SK-N-SH (cell line): Measurements from ENCODE around the gene RNF130. TPM values are rescaled to one million over a fixed set of nuclear protein-coding genes. Genes with fewer than 3 reads are reported as not detected.

Source experiments
- CTCF ChIA-PET: fragments of 300-600, 350-600 bp; formaldehyde crosslinking; extraction: SDS; loops from one replicate; lab custom pipeline; 2021; lab: Yijun Ruan, JAX
- POLR2A ChIA-PET: fragments of 350-600 bp; sonication (Branson Sonifier 250); formaldehyde crosslinking; extraction: SDS; loops from one replicate; lab custom pipeline; 2020; ENCODE audit warnings: antibody characterized with exemption, inconsistent platforms; lab: Yijun Ruan, JAX
- DNase-seq: peaks from one replicate; pipeline ENCODE4 v3.0.0; 2012
- H2AFZ ChIP-seq: fragments of 200-600 bp; sonication (generic); 2 replicates; pipeline ENCODE4 v1.8.1; 2016; ENCODE audit warnings: antibody characterized with exemption, mild to moderate bottlenecking, low read depth
- H3F3A ChIP-seq: fragments of 200-600 bp; sonication (generic); replicated peaks from 2 replicates; pipeline ENCODE3; 2016; ENCODE audit warnings: antibody characterized with exemption, mild to moderate bottlenecking; ENCODE audit not compliant: insufficient read depth
- H3K27ac ChIP-seq, 2 experiments: fragments of 200-500 bp in 1 of 2; fragments of 200-600 bp in 1 of 2; sonication (Bioruptor generic) in 1 of 2; sonication (generic), shearing (Covaris generic) in 1 of 2; 2 replicates each; pipeline versions ENCODE4 v1.5.1 to v1.6.1; 2014 to 2016; ENCODE audit warnings: low read depth in 2 of 2, inconsistent platforms in 1 of 2, low read length in 1 of 2, mild to moderate bottlenecking in 1 of 2, mixed read lengths in 1 of 2
- H3K27me3 ChIP-seq: fragments of 200-600 bp; sonication (generic), shearing (Covaris generic); 2 replicates; pipeline ENCODE4 v1.6.1; 2016; ENCODE audit warnings: mixed run types; ENCODE audit not compliant: insufficient read depth
- H3K36me3 ChIP-seq, 2 experiments: fragments of 200-500 bp in 1 of 2; fragments of 200-600 bp in 1 of 2; sonication (Bioruptor generic) in 1 of 2; sonication (generic) in 1 of 2; replicated peaks in 1 of 2; 2 replicates each; pipeline versions ENCODE3 to v1.5.1; 2014 to 2016; ENCODE audit warnings: low read length in 1 of 2, mild to moderate bottlenecking in 1 of 2; ENCODE audit not compliant: insufficient read depth in 2 of 2, control insufficient read depth in 1 of 2
- H3K4me1 ChIP-seq, 2 experiments: fragments of 200-500 bp in 1 of 2; fragments of 200-600 bp in 1 of 2; sonication (Bioruptor generic) in 1 of 2; sonication (generic), shearing (Covaris generic) in 1 of 2; 2 replicates each; pipeline versions ENCODE4 v1.5.1 to v1.6.1; 2014 to 2016; ENCODE audit warnings: low read depth in 1 of 2, low read length in 1 of 2, mixed run types in 1 of 2; ENCODE audit not compliant: insufficient read depth in 2 of 2, control insufficient read depth in 1 of 2
- H3K4me2 ChIP-seq: fragments of 200-600 bp; sonication (generic), shearing (Covaris generic); 2 replicates; pipeline ENCODE4 v1.6.1; 2017; ENCODE audit warnings: mixed run types
- H3K4me3 ChIP-seq, 2 experiments: fragments of 200-500 bp in 1 of 2; fragments of 200-600 bp in 1 of 2; sonication (Bioruptor generic) in 1 of 2; sonication (generic), shearing (Covaris generic) in 1 of 2; 2 replicates each; pipeline versions ENCODE4 v1.5.1 to v1.8.1; 2014 to 2016; ENCODE audit warnings: low read depth in 2 of 2, inconsistent platforms in 1 of 2, low read length in 1 of 2, mild to moderate bottlenecking in 1 of 2, mixed read lengths in 1 of 2, moderate library complexity in 1 of 2
- H3K79me2 ChIP-seq: fragments of 200-600 bp; sonication (generic); 2 replicates; pipeline ENCODE4 v1.8.1; 2017; ENCODE audit warnings: mild to moderate bottlenecking; ENCODE audit not compliant: insufficient read depth
- H3K9ac ChIP-seq: fragments of 200-600 bp; sonication (generic); 2 replicates; pipeline ENCODE4 v1.6.1; 2017; ENCODE audit warnings: mixed run types
- H3K9me2 ChIP-seq: fragments of 200-600 bp; sonication (generic); 2 replicates; pipeline ENCODE4 v1.6.1; 2017; ENCODE audit warnings: mixed run types
- H3K9me3 ChIP-seq: fragments of 200-600 bp; sonication (generic); 2 replicates; pipeline ENCODE4 v1.6.1; 2017; ENCODE audit warnings: mixed run types, mild to moderate bottlenecking, moderate library complexity
- H4K20me1 ChIP-seq: fragments of 200-600 bp; sonication (generic); 2 replicates; pipeline ENCODE4 v1.6.1; 2017; ENCODE audit warnings: mild to moderate bottlenecking, mixed run types; ENCODE audit not compliant: insufficient read depth
- CHD2 ChIP-seq: fragments of 150-350 bp; IDR thresholded peaks from 2 replicates; pipeline ENCODE4 v1.6.1; 2018; ENCODE audit warnings: low read length; ENCODE audit not compliant: partially characterized antibody
- EP300 ChIP-seq, 2 experiments: IDR thresholded peaks; 2 replicates each; pipeline versions ENCODE4 v1.4.0 to v1.6.1; 2012; ENCODE audit warnings: borderline replicate concordance in 1 of 2, low read depth in 1 of 2, low read length in 1 of 2
- FOXM1 ChIP-seq: IDR thresholded peaks from 2 replicates; pipeline ENCODE4 v1.4.0; 2012; ENCODE audit warnings: low read depth, mild to moderate bottlenecking
- GATA2 ChIP-seq: sonication (generic); formaldehyde crosslinking; IDR thresholded peaks from 2 replicates; pipeline ENCODE4 v1.5.0; 2020; ENCODE audit warnings: mild to moderate bottlenecking, missing genetic modification reagents
- JUND ChIP-seq: IDR thresholded peaks from 2 replicates; pipeline ENCODE4 v1.4.0; 2012
- RCOR1 ChIP-seq: fragments of 150-350 bp; IDR thresholded peaks from 2 replicates; pipeline ENCODE4 v1.6.1; 2017; ENCODE audit warnings: antibody characterized with exemption, low read length
- RXRA ChIP-seq: IDR thresholded peaks from 2 replicates; pipeline ENCODE4 v1.4.0; 2012; ENCODE audit warnings: low read depth, mild to moderate bottlenecking, borderline replicate concordance
- SIN3A ChIP-seq: IDR thresholded peaks from 2 replicates; pipeline ENCODE4 v1.6.1; 2012; ENCODE audit warnings: low read depth, mild to moderate bottlenecking, low read length, moderate library complexity, borderline replicate concordance
- SMC3 ChIP-seq: IDR thresholded peaks from 2 replicates; pipeline ENCODE4 v1.6.1; 2012; ENCODE audit warnings: low read depth, low read length, improper control_type of control experiment
- WGBS: methylation state at CpG from one replicate; pipeline ENCODE4 v1.1.6; 2017; ENCODE audit warnings: low lambda C conversion rate; 5-methylcytosine and 5-hydroxymethylcytosine counted together
- polyA plus RNA-seq, 3 experiments: library from polyadenylated mRNA; depleted of rRNA; stranded (reverse); fragments of >200 nt; gene quantifications; 2 replicates each; pipeline ENCODE4 v1.2.3, GENCODE V29; 2012
- TF ChIP-seq, protein P1 (sequence below): fragments of 150-350 bp; IDR thresholded peaks from 2 replicates; pipeline ENCODE4 v1.6.1; 2016; ENCODE audit warnings: mild to moderate bottlenecking, low read depth, low read length
- TF ChIP-seq, protein P2 (sequence below): IDR thresholded peaks from 2 replicates; pipeline ENCODE4 v1.4.0; 2012; ENCODE audit warnings: low read depth
- TF ChIP-seq, protein P3 (sequence below): fragments of 150-350 bp; IDR thresholded peaks from 2 replicates; pipeline ENCODE4 v1.6.1; 2017; ENCODE audit warnings: antibody characterized with exemption, low read length, low read depth, borderline replicate concordance
- TF ChIP-seq, protein P4 (sequence below): IDR thresholded peaks from 2 replicates; pipeline ENCODE4 v1.4.0; 2012; ENCODE audit warnings: low read depth, borderline replicate concordance

The RNF130 gene
- polyA plus RNA-seq, 1 of the 3 experiments (the other 2 are of a cell fraction) = 41.4 TPM

DNA sequence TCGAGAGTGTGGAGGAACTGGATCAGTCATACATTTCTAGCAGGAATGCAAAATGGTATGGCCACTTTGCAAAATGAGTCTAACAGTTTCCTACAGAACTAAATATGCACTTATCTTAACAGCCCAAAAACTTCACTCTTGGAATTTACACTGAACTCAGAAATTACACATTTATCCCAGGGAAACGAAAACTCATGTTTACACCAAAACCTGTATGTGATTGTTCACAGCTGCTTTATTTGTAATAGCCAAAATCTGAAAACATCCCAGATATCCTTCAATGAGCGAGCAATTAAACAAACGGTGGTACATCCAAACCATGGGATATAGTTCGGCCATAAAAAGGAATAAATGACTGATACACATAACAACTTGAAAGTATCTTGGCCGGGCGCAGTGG, 62.0 kb downstream of the RNF130 start:
- Histone ChIP-seq H3K9me2 (no peaks in the 10 kb centered on the region), H3F3A (no peaks in the 10 kb centered on the region), H3K9me3 (no peaks in the 10 kb centered on the region), H2AFZ (no peak overlapping the region), H3K27me3 (no peaks in the 10 kb centered on the region), H3K4me3 (no peak overlapping the region), H3K9ac (no peak overlapping the region), H3K79me2 (no peaks in the 10 kb centered on the region), H3K27ac (no peak overlapping the region), H3K36me3 (peaks cover 9 to 13% of the 10 kb centered on the region in 2 experiments), H4K20me1 (no peaks in the 10 kb centered on the region), H3K4me2 (no peak overlapping the region), H3K4me1 (peaks cover 0 to 7% of the 10 kb centered on the region in 2 experiments; a peak in 1 of 4 replicates)
- ChIA-PET POLR2A (no interaction called here), CTCF (interaction anchor here (0.6 kb wide), 1 partner anchor 307 kb away, joined by 3 read pairs; no protein-coding TSS in a partner anchor)
- no peak for DNase-seq
- WGBS = 93% methylated on average over 7 of the region's 7 CpGs
- TF ChIP-seq CHD2 (no peak), RCOR1 (no peak), FOXM1 (no peak), EP300 (IDR thresholded peaks at IDR 0.05; ENCODE audit: borderline replicate concordance in 1 of 2, low read depth in 1 of 2, low read length in 1 of 2) (no peak), SIN3A (no peak), JUND (no peak), SMC3 (no peak)
- TF ChIP-seq, protein P1, sequence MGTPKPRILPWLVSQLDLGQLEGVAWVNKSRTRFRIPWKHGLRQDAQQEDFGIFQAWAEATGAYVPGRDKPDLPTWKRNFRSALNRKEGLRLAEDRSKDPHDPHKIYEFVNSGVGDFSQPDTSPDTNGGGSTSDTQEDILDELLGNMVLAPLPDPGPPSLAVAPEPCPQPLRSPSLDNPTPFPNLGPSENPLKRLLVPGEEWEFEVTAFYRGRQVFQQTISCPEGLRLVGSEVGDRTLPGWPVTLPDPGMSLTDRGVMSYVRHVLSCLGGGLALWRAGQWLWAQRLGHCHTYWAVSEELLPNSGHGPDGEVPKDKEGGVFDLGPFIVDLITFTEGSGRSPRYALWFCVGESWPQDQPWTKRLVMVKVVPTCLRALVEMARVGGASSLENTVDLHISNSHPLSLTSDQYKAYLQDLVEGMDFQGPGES = no peak

DNA sequence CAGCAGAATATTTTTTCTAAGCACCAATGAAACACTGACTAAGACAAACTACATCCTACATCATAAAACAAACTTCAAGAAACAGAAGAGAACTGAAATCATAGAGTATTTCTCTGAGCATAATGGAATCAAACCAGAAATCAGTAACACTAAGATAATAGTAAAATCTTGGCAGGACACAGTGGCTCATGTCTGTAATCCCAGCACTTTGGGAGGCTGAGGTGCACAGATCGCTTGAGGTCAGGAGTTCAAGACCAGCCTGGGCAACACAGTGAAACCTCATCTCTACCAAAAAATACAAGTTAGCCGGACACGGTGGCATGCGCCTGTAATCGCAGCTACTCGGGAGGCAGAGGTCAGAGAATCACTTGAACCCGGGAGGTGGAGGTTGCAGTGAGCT, 63.1 kb downstream of the RNF130 start:
- Histone ChIP-seq H3K4me2 (no peak overlapping the region), H3K27me3 (no peaks in the 10 kb centered on the region), H3K36me3 (peaks cover 9 to 13% of the 10 kb centered on the region in 2 experiments), H3F3A (no peaks in the 10 kb centered on the region), H3K9me3 (no peaks in the 10 kb centered on the region), H4K20me1 (no peaks in the 10 kb centered on the region), H3K27ac (no peak overlapping the region), H3K4me3 (no peak overlapping the region), H3K9me2 (no peaks in the 10 kb centered on the region), H3K9ac (no peak overlapping the region), H2AFZ (no peak overlapping the region), H3K4me1 (peaks cover 0 to 7% of the 10 kb centered on the region in 2 experiments; a peak in 1 of 4 replicates), H3K79me2 (no peaks in the 10 kb centered on the region)
- WGBS = 97% methylated on average over 7 of the region's 7 CpGs
- ChIA-PET CTCF (no interaction called here), POLR2A (no interaction called here)
- TF ChIP-seq FOXM1 (no peak), SMC3 (no peak), RXRA (no peak), GATA2 (CRISPR knock-in tag) (no peak)
- TF ChIP-seq, protein P2, sequence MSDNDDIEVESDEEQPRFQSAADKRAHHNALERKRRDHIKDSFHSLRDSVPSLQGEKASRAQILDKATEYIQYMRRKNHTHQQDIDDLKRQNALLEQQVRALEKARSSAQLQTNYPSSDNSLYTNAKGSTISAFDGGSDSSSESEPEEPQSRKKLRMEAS = no peak
- TF ChIP-seq, protein P3, sequence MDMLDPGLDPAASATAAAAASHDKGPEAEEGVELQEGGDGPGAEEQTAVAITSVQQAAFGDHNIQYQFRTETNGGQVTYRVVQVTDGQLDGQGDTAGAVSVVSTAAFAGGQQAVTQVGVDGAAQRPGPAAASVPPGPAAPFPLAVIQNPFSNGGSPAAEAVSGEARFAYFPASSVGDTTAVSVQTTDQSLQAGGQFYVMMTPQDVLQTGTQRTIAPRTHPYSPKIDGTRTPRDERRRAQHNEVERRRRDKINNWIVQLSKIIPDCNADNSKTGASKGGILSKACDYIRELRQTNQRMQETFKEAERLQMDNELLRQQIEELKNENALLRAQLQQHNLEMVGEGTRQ = no peak
- TF ChIP-seq, protein P4, sequence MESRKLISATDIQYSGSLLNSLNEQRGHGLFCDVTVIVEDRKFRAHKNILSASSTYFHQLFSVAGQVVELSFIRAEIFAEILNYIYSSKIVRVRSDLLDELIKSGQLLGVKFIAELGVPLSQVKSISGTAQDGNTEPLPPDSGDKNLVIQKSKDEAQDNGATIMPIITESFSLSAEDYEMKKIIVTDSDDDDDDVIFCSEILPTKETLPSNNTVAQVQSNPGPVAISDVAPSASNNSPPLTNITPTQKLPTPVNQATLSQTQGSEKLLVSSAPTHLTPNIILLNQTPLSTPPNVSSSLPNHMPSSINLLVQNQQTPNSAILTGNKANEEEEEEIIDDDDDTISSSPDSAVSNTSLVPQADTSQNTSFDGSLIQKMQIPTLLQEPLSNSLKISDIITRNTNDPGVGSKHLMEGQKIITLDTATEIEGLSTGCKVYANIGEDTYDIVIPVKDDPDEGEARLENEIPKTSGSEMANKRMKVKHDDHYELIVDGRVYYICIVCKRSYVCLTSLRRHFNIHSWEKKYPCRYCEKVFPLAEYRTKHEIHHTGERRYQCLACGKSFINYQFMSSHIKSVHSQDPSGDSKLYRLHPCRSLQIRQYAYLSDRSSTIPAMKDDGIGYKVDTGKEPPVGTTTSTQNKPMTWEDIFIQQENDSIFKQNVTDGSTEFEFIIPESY = no peak
- no peak for DNase-seq
